COLO668 (cell line): Measurements from ENCODE around the gene ENO2.
A peak's percentile ranks its signal among the peaks of the same experiment; 100 is the strongest.

Experiments
- DNase-seq: peaks from one replicate; lab custom pipeline; 2025; ENCODE audit not compliant: unreplicated experiment; lab: John Stamatoyannopoulos, UW

ENO2 gene

GRCh38 chr12:6929466-6930452 lies 15.4 kb downstream of the ENO2 start:
- DNase-seq: no peak

- no peak for DNase-seq
These were observed 18.4 kb downstream of the ENO2 start for GRCh38 chr12:6932766-6933165.

GRCh38 chr12:6934110-6934509 lies 19.7 kb downstream of the ENO2 start:
- no peak for DNase-seq

GRCh38 chr12:6935371-6936193 lies 21.2 kb downstream of the ENO2 start:
- no peak for DNase-seq

- no peak for DNase-seq
These were observed 21.8 kb downstream of the ENO2 start for GRCh38 chr12:6936194-6936635.

- peak; percentile 49 for DNase-seq
These were observed 22.5 kb downstream of the ENO2 start for GRCh38 chr12:6936636-6937480.

GRCh38 chr12:6937481-6938352 lies 23.3 kb downstream of the ENO2 start:
- peak; percentile 93 for DNase-seq

- no peak for DNase-seq
These were observed 24.2 kb downstream of the ENO2 start for GRCh38 chr12:6938353-6939190.

GRCh38 chr12:6939191-6939540 lies 24.8 kb downstream of the ENO2 start:
- DNase-seq: no peak

GRCh38 chr12:6941267-6941666 lies 26.9 kb downstream of the ENO2 start:
- no peak for DNase-seq

- no peak for DNase-seq
These were observed 27.4 kb downstream of the ENO2 start for GRCh38 chr12:6941782-6942181.

GRCh38 chr12:6942331-6942665 lies 27.9 kb downstream of the ENO2 start:
- DNase-seq: no peak

- DNase-seq: peak; percentile 60
These were observed 29.0 kb downstream of the ENO2 start for GRCh38 chr12:6943389-6943721.

GRCh38 chr12:6943722-6944380 lies 29.5 kb downstream of the ENO2 start, which contains the start of the genes C12orf57 and RNU7-1:
TSS of gene C12orf57 (plus strand) at chr12:6944022. CDS start at chr12:6944122, 100 bp downstream.
TSS of gene RNU7-1 (plus strand) at chr12:6943816.
- DNase-seq: peak; percentile 81

- peak; percentile 90 for DNase-seq
These were observed 30.2 kb downstream of the ENO2 start for GRCh38 chr12:6944381-6945186.

- peak; percentile 16 for DNase-seq
These were observed 31.2 kb downstream of the ENO2 start for GRCh38 chr12:6945613-6946012.

- peak; percentile 94 for DNase-seq
These were observed 31.9 kb downstream of the ENO2 start for GRCh38 chr12:6946033-6946919.
